Gastrocnemius medialis (tissue), 4 donors: ENCODE data around the gene CAPZA2.

ENCODE experiments used
- POLR2A ChIP-seq, 2 donors: fragments of 450-650 bp; IDR thresholded peaks; one replicate each; pipeline ENCODE4 v1.6.1; 2017; ENCODE audit warnings: antibody characterized with exemption in 2 of 2, mild to moderate bottlenecking in 2 of 2, moderate library complexity in 2 of 2
- TF ChIP-seq, protein P1 (sequence below), 5 experiments: fragments of 450-650 bp in 3 of 5; fragments of 200-600 bp in 2 of 5; sonication (generic) in 2 of 5; IDR thresholded peaks in 4 of 5; conservative IDR thresholded peaks in 1 of 5; 1 replicate in 4 of 5; 2 replicates in 1 of 5; pipeline ENCODE4 v1.5.1; 2016 to 2019; ENCODE audit warnings: antibody characterized with exemption in 5 of 5, mild to moderate bottlenecking in 3 of 5, moderate library complexity in 3 of 5

DNA sequence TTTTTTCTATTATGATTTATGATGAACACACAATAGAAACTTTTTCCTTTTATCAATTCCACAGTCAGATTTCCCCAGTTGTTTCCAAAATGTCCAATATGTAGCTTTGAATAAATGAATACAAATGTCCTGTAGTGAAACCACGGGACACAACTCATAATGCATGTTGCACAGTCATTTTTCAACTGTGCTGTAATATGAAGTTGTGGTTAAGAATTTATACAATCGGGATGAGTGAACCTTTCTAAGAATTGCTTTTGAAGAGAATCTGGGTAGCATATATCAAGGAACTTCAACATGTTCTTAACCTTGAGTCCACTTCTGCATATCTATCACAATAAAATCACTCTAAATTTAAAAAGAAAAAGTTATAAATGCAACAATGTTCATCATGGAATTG, 76.3 kb downstream of the CAPZA2 start:
- TF ChIP-seq, protein P1, sequence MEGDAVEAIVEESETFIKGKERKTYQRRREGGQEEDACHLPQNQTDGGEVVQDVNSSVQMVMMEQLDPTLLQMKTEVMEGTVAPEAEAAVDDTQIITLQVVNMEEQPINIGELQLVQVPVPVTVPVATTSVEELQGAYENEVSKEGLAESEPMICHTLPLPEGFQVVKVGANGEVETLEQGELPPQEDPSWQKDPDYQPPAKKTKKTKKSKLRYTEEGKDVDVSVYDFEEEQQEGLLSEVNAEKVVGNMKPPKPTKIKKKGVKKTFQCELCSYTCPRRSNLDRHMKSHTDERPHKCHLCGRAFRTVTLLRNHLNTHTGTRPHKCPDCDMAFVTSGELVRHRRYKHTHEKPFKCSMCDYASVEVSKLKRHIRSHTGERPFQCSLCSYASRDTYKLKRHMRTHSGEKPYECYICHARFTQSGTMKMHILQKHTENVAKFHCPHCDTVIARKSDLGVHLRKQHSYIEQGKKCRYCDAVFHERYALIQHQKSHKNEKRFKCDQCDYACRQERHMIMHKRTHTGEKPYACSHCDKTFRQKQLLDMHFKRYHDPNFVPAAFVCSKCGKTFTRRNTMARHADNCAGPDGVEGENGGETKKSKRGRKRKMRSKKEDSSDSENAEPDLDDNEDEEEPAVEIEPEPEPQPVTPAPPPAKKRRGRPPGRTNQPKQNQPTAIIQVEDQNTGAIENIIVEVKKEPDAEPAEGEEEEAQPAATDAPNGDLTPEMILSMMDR (IDR thresholded peaks at IDR 0.05 in 4 of 5, conservative IDR thresholded peaks at IDR 0.05 in 1 of 5): no peak
- no peak for TF ChIP-seq POLR2A (IDR thresholded peaks at IDR 0.05)
